ENCODE results near the gene PEX14.
A peak's percentile ranks its signal among the peaks of the same experiment; 100 is the strongest.
"Not testable (repeated sequence)": the region's sequence is repeated elsewhere in the genome, so short reads cannot be mapped to it uniquely, and the experiment has no call there.

PEX14 gene

GRCh38 chr1:10450836-10451235 lies 23.9 kb upstream of the PEX14 start:
- no peak for DNase-seq (ENCODE audit: low spot score)

GRCh38 chr1:10451287-10451686 lies 23.5 kb upstream of the PEX14 start:
- DNase-seq (ENCODE audit: low spot score), result peak; percentile 51

DNA sequence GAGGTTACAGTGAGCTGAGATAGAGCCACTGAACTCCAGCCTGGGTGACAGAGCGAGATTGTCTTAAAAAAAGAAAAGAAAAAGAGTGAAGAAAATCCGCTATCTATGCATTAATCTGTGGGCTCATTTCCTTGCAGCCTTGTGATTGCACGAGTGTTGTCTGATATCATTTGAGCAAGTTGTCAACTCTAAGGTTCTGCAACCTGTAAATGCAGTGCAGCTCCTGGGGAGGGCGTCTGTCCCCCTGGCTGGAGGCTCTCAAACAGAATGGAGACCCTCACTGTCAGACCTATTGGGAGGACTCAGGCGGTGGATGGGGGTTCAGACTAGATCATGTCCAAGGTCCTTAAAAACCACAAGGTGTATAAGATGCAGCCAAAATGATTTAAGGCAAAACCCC lies 18.7 kb upstream of the PEX14 start:
- DNase-seq (ENCODE audit: low spot score), result peak; percentile 23

- no peak for DNase-seq (ENCODE audit: low spot score)
Observed at GRCh38 chr1:10456661-10457060, 18.1 kb upstream of the PEX14 start.

- DNase-seq (ENCODE audit: low spot score), result not testable (repeated sequence)
Observed at GRCh38 chr1:10457462-10457861, 17.3 kb upstream of the PEX14 start.

DNA sequence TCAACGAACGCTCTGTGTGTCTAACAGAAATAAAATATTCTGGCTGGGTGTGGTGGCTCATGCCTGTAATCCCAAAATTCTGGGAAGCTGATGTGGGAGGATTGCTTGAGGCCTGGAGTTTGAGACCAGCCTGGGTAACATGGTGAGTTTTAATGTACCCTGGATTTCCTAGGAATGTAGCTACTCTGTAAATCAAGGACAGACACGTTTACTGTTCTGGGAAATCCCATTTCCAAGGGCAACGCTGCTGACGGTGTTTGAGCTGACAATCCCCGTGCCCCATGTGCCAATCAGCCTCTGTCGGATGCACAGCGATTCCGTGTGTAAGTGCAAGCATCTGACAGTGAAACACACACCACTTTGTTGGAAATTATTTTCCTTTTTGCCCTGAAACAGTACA lies 16.9 kb upstream of the PEX14 start:
- DNase-seq (ENCODE audit: low spot score), result no peak

GRCh38 chr1:10459184-10459583 lies 15.6 kb upstream of the PEX14 start:
- DNase-seq (ENCODE audit: low spot score), result no peak

GRCh38 chr1:10467078-10467477 lies 7.7 kb upstream of the PEX14 start:
- DNase-seq (ENCODE audit: low spot score), result no peak

DNA sequence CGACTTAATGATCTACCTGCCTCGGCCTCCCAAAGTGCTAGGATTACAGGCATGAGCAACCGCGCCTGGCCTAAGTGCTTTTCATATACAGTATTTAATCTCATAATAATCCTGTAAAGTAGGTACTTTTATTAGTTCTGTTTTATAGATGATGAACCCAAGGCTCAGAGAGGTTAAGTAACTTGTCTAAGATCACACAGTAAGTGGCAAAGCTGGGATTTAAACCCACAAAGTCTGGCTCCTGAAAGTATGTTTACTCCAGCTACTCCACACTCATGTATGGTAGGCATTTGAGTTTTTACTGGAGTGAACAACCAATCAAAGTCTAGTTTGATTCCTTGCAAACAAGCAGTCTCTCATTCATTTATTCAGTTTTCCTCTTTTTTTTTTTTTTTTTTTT lies 4.7 kb upstream of the PEX14 start:
- DNase-seq (ENCODE audit: low spot score), result no peak

DNA sequence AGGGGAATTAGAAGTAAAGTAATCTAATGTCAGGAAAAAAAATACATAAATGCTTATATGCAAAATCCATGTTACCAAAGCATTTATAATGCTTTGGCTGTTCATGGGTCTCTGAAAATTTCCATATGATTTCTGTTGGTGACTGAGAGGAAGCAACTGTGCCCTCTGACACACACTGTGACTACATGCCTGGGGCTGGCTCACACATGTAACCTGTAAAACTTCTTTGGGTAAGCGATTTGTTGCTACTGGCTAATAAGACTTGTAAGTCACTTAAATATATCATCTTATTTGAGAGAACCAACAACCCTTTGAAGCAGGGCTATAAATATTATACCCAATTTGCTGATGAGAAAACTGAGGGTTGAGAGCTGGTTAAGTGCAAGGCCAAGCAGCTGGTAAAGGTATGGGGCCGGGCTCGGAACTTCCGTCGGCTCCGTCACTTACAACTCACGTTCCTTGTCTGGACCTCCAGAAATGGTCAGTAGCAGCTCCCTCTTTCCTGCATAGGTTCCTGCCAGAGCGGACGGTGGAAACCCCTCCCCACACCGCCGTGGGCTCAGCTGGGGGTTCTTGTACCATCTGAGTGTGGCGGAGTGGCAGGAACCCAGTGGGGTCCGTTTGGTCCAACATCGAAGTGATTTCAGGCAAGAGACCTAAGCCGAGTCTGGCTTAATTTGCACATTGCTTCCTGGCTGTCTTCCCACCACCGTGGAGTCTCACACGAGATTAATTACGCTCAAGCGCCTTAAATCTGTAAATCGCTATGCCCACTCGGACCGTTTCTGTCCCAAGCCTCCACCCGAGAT lies 3.1 kb upstream of the PEX14 start:
- DNase-seq (ENCODE audit: low spot score), result no peak

DNA sequence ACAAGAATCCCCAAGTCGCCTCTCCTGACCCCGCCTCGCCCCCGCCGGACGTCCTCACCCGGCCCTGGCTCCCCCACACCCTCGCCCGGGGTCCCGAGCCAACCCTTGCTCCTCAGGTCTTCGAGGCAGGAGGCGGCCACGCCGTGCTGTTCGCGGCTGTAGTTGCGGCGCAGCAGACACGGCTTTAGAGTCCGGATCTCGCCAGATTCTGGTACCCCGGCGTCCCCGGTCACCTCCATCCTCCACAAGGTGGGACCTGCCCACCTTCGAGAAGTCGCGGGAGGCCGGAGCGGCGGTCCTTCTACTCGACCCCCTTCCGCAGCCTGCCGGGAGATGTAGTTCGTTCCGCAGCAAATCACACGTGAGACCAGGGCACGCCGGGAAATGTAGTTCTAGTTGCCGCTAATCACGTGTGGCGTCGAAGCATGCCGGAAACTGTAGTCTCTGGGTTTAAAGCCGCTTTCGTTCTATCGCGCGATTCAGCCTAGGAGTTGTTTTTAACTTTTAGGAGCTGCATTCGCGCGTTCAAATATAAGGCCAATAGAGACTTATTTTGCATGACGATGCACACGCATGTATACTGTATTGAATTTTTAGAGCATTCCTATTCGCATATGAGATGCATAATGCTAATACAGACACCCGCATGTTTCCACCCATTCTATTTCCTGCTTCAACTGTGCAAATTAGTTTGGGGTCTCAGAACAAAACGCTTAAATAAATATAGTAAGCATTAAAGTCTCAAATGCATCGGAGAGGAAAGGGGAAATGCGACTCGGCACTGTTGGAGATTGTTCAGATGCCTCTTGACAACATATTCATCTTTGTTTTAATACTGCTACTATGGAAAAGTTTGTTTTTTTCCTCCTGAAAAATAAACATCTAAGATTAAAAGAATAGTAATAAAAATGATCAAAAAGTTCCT lies 2.3 kb upstream of the PEX14 start, which contains the start of gene DFFA:
Gene DFFA (minus strand): TSS at position 310 of the 925 bp plus-strand sequence. CDS start 71 bp downstream, at position 239.
- peak; percentile 94 for DNase-seq (ENCODE audit: low spot score)

GRCh38 chr1:10473145-10473765 lies 1.5 kb upstream of the PEX14 start:
- no peak for DNase-seq (ENCODE audit: low spot score)

DNA sequence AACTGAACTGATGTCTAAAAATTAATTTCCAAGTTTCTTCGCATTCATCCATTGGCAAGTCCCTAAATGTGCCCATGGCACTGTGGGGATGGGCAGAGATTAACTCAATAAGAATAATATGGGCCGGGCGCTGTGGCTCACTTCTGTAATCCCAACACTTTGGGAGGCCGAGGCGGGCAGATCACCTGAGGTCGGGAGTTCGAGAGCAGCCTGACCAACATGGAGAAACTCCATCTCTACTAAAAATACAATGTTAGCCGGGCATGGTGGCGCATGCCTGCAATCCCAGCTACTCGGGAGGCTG lies 489 bp upstream of the PEX14 start:
- DNase-seq (ENCODE audit: low spot score), result not testable (repeated sequence)

DNA sequence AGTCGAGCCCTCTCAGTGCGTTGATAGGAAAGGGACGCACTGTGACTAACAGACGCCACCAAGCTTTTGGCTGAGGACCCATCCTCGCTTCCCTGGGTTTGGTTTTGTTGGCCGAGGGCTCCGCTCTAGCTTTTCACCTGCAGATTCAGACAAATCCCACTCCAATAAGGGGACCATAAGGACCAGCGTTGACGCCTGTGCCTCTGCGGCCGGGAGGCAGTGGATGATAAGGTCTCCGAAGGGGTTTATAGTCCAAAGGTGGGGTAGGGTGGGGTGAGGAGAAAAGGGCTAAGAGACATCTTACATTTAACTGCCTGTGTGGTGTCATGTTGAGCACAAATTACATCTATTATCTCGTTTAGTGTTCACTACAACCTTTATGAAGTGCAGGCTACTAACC lies 760 bp downstream of the PEX14 start:
- no peak for DNase-seq (ENCODE audit: low spot score)

DNA sequence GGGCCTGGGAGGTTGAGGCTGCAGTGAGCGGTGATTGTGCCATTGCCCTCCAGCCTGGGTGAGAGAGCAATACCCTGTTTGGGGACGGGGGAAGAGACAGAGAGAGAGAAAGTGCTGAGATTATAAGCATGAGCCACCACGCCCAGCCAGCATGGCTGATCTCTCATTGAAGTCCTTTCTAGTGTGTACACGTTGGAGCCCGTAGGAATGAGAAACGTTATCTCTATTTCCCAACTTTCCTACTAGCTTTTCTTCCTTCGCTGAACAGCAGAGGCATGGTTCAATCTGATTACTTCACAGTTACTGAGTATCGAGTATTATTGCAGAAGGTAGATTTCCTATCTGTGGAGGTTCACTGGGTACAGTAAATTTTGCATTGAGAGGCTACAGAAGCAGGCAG lies 4.5 kb downstream of the PEX14 start:
- DNase-seq (ENCODE audit: low spot score), result no peak

GRCh38 chr1:10480614-10481013 lies 5.9 kb downstream of the PEX14 start:
- DNase-seq (ENCODE audit: low spot score), result no peak

- DNase-seq (ENCODE audit: low spot score), result no peak
Observed at GRCh38 chr1:10484521-10484920, 9.8 kb downstream of the PEX14 start.

- no peak for DNase-seq (ENCODE audit: low spot score)
Observed at GRCh38 chr1:10489291-10490055, 14.7 kb downstream of the PEX14 start.

- no peak for DNase-seq (ENCODE audit: low spot score)
Observed at GRCh38 chr1:10490286-10490970, 15.7 kb downstream of the PEX14 start.

DNA sequence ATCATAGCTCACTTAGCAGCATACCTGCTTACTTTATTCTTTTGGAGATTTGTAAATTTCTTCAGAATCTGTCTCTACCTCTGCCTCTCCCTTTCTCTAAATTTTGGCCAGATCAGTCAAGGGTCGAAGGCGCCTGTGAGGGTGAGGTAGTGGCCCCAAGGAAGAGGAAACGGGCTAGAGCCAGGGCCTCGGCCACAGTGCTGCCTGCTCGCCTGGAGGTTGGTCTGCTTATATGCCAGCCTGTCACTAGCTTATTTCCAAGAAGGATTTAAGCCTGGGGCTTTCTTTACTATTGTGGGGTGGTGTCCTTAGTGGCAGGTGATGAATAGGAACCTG lies 19.6 kb downstream of the PEX14 start:
- no peak for DNase-seq (ENCODE audit: low spot score)

GRCh38 chr1:10494754-10495474 lies 20.2 kb downstream of the PEX14 start:
- peak; percentile 83 for DNase-seq (ENCODE audit: low spot score)
